GM21367 (cell line): Measurements from ENCODE around the gene MYOM3.

Experiments
- ATAC-seq: cut with Tn5 transposase; IDR thresholded peaks from one replicate; pipeline ENCODE4 v1.9.1; 2021; ENCODE audit not compliant: unreplicated experiment

The MYOM3 gene

DNA sequence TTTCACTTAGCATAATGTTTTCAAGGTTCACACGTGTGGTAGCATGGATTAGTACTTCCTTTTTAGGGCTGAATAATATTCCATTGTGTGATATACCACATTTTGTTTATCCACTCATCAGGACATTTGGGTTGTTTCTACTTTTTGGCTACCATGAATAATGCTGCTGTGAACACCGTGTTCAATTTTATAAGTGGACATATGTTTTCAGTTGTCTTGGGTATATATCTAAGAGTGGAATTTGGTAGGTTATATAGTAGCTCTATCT, 27.2 kb upstream of the MYOM3 start:
- no peak for ATAC-seq

DNA sequence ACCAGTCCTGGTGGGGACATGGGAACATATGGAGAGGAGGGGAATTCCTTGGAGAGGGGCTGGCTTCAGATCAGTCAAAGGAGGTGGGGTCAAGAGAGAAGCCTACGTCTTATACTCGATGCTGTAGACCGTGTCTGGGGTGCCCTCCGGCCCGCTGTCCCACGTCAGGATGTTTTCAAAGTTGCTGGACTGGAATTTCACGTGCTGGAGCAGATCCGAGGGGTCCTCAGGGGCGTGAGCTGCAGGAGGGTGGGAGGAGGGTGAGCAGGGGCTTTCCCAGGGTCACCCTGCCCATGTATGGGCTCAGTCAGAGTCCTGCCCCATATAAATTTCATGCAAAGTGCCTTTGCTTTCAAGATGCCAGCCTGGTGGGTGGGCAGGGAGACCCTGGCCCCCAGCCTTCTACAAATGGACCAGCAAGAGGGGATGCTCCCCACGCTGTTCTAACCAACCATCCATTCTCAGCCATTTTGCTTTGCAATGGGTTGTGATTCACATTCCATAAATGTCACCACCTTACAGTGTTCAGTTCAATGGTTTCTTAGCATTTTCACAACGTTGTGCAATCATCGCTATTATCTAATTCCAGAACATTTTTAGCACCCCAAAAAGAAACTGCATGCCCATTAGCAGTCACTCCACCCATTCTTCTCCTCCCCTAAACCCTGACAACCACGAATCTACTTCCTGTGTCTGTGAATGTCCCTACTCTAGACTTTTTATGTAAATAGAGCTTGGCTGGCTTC, 26.7 kb upstream of the MYOM3 start:
- no peak for ATAC-seq

DNA sequence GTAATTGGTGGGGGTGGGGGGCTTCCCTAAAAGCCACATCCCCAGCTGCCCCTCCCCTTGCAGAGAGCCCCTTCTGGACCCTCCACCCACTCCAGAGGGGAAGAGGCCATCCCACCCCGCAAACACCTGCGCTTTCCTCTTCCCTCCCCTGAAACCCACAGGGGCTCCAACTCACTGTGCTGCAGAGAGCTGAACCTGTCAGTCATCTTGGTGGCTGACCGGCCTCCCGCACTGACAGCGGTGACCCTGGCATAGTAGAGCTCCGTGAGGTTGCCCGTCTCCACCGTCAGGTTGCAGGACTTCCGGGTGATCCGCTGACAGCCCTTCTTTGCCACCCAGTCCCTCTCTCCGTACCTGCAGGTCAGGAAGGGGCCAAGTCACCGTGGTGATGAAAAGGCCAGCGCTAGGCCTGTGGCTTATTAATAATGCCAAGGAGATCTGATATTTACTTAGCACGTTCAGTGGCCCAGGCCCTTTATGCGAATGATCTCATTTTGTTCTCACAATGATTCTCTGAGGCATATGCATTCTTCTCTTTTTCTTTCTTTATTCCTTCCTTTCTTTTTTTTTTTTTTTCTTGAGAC, 25.1 kb upstream of the MYOM3 start:
- no peak for ATAC-seq

DNA sequence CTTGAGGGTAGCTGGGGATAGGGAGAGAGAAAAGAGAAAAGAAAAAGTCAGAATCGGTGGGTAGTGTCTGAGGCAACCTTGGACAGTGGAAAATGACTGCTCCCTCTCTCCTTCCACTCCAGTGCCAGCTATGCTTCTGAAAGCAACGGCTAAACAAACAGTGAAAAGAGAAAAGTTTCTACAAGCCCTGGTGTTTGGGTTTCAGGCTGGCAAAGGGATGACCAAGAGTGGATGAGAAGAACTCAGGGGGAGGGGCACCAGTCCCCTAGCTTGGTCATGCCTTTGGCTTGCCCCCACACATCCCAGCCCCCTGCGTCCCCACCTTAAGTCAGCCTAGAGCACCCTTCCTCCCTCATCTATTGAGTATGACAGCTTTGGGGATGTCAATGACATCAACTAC, 22.4 kb upstream of the MYOM3 start:
- ATAC-seq = no peak

DNA sequence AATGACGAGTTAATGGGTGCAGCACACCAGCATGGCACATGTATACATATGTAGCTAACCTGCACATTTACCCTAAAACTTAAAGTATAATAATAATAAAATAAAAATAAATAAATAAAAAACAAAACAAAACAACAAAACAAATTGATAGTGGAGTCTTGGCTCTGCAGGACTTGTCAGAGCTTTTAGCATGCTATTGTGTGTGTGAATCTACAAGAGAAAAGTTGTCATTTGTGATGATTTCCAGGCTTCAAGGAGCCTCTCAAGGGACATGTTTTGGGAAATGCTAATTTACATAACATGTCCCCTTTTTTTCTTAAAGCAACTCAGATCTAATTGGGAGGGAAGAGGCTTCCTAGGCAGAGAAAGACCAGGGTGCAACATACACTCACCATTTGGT, 21.9 kb upstream of the MYOM3 start:
- no peak for ATAC-seq

DNA sequence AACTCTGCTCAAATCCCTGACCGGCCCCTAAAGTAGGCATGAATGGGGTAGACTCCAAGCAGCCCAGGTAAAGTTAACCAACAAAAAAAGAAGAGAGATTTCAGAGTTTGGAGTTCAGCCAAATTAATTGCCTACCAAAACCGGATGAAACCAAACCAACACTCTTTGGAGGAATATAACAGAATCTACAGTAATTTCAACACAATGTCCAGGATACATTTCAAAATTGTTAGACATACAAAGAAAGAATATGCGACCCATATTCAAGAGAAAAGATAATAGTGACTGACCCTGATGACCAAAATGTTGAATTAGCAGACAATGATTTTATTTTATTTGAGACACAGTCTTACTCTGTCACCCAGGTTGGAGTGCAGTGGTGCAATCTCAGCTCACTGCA, 18.4 kb upstream of the MYOM3 start:
- no peak for ATAC-seq

DNA sequence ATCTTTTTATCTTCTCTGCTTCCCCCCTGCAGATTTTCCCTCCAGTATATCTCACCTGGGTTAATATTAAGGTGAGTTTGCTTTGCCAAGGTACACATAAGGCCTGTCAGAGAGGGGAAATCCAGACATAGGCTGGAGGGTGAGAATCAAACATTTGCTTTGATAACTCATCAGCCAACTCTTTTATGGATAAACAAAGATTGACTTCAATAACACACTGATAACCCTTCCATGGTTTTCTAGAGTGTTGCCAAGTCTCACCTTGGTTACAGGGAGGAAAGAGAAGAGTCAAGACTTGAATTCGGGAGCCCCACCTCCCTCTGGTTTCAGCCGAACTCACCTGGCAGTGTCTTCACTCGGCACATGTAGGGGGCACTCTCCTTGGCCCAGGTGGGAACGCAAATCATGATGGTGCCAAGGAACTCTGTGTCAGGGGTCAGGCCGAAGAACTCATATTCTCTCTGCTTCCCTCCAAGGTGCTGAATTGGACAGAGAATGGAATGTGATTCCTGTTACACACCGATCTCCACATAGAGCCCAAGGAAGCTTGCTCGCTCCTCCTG, 15.9 kb upstream of the MYOM3 start:
- no peak for ATAC-seq

DNA sequence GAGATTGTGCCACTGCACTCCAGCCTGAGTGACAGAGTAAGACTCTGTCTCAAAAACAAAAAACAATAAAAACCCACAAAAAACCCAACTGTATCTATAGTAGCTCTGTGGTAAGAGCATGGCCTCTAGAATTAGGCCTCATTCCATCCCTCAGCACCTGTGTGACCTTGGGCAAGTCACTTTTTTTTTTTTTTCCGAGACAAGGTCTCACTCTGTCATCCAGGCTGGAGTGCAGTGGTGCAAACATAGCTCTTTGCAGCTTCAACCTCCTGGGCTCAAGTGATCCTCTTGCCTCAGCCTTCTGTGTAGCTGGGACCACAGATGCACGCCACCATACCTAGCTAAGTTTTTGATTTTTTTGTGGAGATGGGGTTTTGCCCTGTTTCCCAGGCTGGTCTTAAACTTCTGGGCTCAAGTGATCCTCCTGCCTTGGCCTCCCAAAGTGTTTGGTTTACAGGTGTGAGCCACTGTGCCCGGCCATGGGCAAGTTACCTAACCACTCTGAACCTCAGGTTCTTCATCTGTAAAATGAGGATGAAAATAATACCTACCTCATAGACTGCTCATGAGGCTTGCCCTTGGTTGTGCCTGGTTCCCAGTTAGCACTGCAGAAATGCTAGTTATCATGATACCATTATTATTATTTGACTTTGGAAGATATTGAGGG, 15.3 kb upstream of the MYOM3 start:
- ATAC-seq = no peak

DNA sequence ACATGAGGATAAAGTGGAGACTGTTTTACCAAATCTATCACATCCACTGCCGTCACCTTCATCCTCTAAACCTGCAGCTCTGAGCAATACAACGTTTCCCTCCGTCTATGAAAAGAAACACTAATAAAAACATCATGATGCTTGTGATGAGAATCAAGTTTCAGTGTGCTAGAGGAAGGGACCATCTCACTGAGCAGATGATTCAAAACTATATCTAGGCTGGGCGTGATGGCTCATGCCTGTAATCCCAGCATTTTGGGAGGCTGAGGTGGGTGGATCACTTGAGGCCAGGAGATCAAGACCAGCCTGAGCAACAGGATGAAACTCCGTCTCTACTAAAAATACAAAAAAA, 14.7 kb upstream of the MYOM3 start:
- no peak for ATAC-seq

DNA sequence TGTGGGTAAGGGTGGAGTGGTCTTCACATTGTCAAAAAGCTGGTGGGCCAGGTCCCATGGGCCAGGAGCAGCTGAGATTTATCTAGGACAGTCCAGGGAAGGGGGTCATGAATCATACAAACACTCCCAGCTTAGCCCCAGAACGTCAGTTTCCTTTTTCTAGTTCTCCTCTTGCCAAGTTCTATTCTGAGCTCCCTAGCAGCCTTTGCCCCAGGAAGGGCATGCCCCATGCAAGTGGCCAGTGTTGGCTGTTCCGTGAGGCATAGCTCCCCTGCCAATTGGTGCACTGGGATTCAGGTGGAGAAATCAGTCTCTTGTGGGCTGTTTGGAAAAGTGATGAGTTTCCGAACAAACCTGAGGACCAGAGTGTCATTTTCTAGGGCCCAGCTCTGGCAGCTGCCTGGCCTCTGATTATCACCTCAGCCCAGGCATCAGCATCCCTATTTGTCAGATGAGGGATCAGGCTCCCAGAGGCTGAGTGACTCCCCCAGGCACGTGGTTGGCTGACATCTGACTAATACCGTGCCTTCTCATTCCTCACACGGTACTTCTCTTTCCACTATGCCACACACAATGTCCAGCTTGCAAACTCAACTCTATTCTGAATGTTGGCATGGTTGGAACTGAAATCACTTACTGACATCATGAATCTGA, 14.2 kb upstream of the MYOM3 start:
- ATAC-seq = no peak

DNA sequence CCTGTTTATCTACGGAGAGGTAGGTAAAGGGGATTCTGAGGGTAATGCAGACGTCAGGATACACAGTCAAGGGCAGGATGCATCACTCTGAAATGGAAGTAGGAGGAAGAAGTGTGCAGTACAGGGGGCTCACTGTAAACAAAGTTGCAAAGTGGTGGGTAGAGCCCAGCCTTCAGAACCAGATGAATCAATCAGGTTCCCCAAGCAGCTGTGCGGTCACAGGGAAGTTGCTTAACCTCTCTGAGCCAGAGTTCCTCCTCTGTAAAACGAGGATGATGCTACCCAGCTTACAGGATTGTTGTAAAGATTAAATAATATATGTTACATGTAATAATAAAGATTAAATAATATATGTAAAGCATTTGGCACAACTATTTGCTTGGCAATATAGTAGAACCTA, 13.5 kb upstream of the MYOM3 start:
- ATAC-seq = no peak

DNA sequence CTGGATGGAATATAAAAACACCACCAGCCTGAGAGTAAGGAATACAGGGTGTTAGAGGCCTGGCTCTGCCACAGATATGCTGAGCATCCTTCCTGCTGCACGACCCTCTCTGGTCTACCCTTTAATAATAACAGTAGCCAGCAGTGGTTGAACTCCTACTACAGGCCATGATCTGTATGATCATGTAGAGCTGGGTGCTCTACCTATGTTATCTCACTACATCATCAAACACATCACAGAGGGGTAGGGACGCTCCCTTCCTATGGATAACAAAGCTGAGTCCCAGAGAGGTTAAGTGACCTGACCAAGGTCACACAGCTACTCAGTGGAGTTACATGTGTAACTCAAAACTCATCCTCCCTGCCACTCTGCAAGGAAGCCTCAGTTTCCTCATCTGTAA, 13.0 kb upstream of the MYOM3 start:
- no peak for ATAC-seq

DNA sequence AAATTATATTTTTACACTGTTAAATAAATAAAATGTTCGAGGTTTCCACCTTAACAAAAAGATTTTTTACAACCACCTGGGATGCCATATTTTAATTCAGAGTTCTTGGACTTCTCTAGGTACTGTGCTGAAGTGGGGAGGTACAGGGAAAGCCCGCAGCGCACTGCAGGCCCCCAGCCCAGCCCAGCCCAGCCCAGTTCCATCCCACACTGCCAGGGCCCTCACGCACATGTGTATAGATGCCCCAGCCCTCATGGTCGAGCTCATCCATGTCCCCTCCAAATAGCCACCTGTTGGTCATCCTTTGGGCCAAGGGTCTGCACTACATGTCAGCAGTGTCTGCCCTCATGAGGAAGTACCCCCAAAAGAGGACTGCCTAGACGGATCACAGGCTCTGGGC, 11.7 kb upstream of the MYOM3 start:
- no peak for ATAC-seq

DNA sequence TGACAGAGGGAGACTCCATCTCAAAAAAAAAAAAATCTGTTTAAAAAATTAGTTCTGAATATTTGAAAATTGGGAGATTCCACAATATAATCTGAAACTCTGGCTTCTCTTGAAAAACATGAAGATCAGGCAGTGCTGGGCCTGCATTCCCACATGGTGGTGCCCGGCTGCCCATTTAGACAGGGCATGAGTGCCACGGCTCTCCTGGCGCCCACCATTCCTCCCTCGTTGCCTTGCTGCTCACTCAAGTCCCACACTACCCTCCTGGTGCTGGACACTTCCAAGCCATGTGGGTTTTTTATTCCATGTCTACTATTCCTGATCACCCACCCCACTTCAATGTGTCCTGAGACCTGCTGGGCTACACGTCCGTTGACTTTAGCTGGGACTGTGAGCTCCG, 10.8 kb upstream of the MYOM3 start:
- no peak for ATAC-seq

DNA sequence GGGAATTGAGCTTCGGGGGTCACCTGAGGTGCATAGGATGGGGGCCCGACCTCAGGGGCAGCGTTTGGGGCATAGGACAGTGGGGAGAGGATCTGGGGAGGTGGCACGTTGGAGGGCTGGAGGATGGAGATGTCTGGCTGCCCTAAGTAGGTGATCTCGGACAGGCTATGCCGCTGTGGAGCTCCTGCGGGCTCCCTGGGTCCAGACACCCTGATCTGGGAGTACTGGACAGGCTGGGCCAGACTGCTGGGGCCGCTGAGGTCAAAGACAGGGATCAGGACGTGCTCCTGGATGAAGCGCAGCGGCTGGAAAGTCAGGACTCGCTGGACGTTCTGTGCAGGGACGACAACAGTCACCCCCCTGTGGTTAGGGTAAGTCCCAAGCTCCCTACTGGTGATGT, 9.5 kb upstream of the MYOM3 start:
- no peak for ATAC-seq

DNA sequence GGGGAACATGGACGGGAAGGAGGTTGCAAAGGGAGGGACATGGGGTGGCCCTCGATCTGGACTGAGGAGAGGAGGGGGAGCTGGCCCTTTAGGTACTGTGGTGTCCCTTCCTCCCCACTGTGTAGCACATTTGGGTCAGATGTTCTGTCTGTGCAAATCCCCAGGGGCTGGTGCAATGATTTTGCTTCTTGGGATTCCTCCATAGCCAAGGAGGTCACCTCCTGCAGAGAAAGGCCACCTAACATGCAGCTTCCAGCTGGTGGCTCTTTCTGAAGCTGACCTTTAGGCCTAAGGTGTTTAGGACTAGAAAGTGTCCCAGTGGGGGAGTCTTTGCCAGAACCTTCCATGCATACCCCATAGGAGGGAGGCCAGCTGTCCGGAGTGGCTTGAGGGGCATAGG, 9.0 kb upstream of the MYOM3 start:
- no peak for ATAC-seq

DNA sequence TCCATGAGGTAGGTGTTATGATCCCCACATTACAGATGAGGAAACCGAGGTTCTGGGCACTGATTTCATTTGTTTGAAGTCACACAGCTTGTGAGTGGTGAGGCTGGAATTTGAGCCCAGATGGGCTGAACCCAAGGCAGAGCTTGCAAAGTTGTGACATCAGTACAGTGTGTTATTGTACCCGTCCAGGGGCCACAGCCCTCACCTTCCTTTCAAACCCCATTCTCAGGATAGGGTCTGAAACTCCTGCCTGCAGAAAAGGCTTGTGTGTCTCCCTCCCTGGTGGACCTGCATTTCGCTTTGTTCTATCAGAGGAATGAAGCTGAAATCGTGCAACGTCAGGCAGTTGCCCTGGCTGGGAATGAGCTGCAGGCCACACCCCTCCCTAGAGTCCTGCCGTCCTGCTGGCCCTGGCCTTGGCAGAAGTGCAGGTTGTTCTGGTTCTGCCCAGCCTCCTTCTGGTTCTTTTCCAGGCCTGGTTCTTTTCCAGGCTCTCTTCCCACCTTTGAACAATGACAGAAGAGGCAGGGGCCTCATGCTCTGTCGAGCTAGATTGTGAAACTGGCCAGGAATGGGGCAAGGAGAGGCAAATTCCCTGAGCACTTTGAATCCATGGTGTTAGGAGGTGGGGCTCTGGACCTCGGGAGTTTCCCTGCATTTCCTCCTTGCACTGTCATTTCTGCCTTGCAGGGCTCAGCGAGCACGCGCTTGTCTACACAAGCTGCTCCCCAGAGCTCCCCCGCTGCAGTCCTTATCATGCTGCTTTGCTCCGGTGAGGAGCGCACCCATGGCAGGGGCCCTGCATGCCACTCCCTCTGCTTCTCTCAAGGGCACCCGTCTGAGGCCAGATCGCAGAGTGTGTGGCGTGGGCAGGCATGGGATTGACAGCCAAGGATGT, 8.2 kb upstream of the MYOM3 start:
- no peak for ATAC-seq

DNA sequence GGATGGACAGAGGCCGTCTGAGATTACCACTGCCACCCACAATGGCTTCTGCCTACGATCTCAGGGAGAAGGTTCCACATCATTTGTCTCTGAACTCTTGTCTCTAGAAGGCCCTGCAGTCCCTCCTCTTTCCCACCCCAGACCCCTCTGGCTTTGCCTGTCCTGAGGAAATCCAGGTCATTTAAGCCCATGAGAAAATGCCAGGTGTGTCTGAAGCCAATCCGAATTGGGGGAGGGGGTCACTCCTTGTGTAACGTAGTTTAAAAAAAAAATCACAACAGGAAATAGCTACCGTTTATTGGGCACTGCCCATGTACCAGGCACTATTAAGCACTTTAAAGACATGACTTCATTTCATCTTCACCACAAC, 7.5 kb upstream of the MYOM3 start:
- ATAC-seq = no peak

DNA sequence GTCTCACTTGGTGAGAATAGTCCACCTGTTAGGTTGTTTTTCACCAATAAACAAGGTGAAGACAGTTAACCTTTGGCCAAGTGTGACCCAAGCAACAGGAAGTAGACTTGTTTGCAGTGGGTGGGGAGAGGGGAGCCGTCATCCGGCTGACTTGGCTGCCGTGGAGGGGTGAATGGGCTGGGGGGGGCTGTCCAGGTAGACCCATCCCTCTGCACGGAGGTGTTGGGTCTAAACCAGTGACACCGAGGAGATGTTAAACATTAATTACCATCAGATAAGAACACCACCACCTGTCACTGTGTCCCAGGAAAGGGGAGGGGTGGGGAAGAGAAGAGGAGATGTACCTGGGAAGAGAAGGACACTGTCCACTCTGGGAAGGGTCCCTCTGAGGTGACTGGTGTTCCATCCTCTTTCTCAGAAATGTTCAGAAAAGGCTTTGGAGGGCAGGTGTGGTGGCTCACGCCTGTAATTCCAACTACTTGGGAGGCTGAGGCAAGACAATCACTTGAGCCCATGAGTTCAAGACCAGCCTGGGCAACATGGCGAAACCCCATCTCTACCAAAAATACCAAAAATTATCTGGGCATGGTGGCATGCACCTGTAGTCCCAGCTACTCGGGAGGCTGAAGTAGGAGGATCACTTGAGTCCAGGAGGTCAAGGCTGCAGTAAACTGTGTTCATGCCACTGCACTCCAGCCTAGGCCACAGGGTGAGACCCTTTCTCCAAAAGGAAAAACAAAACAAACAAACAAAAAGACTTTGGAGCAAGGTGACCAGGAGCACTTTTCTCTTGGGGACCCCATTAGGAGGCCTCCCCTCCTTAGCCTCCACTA, 6.7 kb upstream of the MYOM3 start:
- ATAC-seq = no peak

DNA sequence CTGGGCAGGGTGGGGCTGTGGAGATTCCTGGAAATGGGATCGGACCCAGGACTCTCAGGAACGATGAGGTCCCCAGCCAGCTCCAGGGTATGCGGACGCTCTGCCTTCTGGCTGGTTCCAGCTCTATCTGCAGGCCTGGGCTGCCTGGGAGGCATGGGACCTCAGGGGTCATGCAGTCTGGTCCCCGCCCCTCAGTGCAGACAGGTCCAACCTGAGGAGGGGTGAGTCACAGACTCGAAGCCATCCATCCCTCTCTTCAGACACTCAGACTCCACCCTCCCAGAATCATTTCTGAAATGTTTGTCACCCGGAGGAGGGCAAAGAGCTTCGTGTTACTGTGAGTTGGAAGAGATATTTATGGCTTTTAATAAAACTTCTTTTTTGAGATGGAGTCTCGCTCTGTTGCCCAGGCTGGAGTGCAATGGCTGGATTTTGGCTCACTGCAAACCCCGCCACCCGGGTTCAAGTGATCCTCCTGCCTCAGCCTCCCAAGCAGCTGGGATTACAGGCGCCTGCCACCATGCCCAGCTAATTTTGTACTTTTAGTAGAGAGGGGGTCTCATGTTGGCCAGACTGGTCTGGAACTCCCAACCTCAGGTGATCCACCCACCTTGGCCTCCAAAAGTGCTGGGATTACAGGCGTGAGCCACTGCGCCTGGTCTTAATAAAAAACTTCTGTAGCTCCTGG, 5.9 kb upstream of the MYOM3 start:
- ATAC-seq = no peak
